ENCODE results near the gene PATL2. TPM values are rescaled to one million over a fixed set of nuclear protein-coding genes. Genes with fewer than 3 reads are reported as not detected.
A peak's percentile ranks its signal among the peaks of the same experiment; 100 is the strongest.

Gene PATL2
- total and polyA plus RNA-seq, 2 donors (not counting 1 experiment from before 2014, with no cell fraction given): 58.9 to 89.4 TPM

- Histone ChIP-seq H3K27ac (ENCODE audit: low read length in 2 of 2) (no peak overlapping the region), H3K9ac (ENCODE audit: low read length) (no peak overlapping the region), H3K4me2 (replicated peaks; ENCODE audit: low read depth, low read length, poor library complexity, severe bottlenecking) (no peak overlapping the region), H3K79me2 (ENCODE audit: control insufficient read depth, insufficient read depth, low read length) (no peaks in the 10 kb centered on the region), H4K20me1 (ENCODE audit: control insufficient read depth, insufficient read depth, low read length, poor library complexity, severe bottlenecking) (no peaks in the 10 kb centered on the region), H3K4me3 (ENCODE audit: control extremely low read depth in 1 of 5, extremely low read depth in 1 of 5, insufficient read depth in 1 of 5, low read depth in 2 of 5, low read length in 4 of 5) (no peak overlapping the region), H3K9me3 (ENCODE audit: control extremely low read depth in 1 of 3, control insufficient read depth in 2 of 3, insufficient read depth in 1 of 3, low read length in 2 of 3) (peaks cover 0 to 8% (median 0%) of the 10 kb centered on the region in 3 donors), H3K36me3 (replicated peaks in 1 of 2; ENCODE audit: control extremely low read depth in 1 of 2, control insufficient read depth in 1 of 2, extremely low read depth in 1 of 2, insufficient read depth in 2 of 2, low read length in 1 of 2) (peaks cover 6 to 73% of the 10 kb centered on the region in 2 experiments), H3K27me3 (replicated peaks in 1 of 4; ENCODE audit: control extremely low read depth in 1 of 4, control insufficient read depth in 3 of 4, insufficient read depth in 4 of 4, low read length in 3 of 4) (no peaks in the 10 kb centered on the region), H3K4me1 (ENCODE audit: control insufficient read depth in 2 of 2, insufficient read depth in 2 of 2, low read length in 2 of 2) (no peaks in the 10 kb centered on the region), H2AFZ (ENCODE audit: insufficient read depth, low read depth, low read length, poor library complexity, severe bottlenecking) (no peak overlapping the region)
- ChIA-PET POLR2A (interaction anchor here (0.5 kb wide), 1 partner anchor 25 kb away, joined by 6 read pairs; no protein-coding TSS in a partner anchor), CTCF (interaction anchor here (1.2 kb wide), 1 partner anchor 115 kb away, joined by 3 read pairs; no protein-coding TSS in a partner anchor)
- no peak overlapping the region for H3K4me3 Mint-ChIP-seq
- H3K9me3 Mint-ChIP-seq (ENCODE audit: insufficient read depth): no peaks in the 10 kb centered on the region
- ATAC-seq (ENCODE audit: low read depth) (no peak), DNase-seq (no peak)
- intact Hi-C loops (cut with micrococcal nuclease): no loop called here
- H3K4me1 Mint-ChIP-seq: peaks cover 4% of the 10 kb centered on the region
- H3K27ac Mint-ChIP-seq: peak overlapping the region; percentile 17
- TF ChIP-seq EZH2 (IDR thresholded peaks at IDR 0.05; ENCODE audit: borderline replicate concordance, insufficient read depth, low read depth, low read length, poor library complexity, severe bottlenecking): no peak
- TF ChIP-seq CTCF (IDR thresholded peaks at IDR 0.05): no peak
- H3K27me3 Mint-ChIP-seq: no peaks in the 10 kb centered on the region
These were observed 87.9 kb downstream of the PATL2 start for GRCh38 chr15:44623178-44623577.

GRCh38 chr15:44620081-44620480, 91.0 kb downstream of the PATL2 start:
- no peak overlapping the region for H3K9ac ChIP-seq (ENCODE audit: low read length)
- H3K27me3 ChIP-seq (replicated peaks in 1 of 4; ENCODE audit: control extremely low read depth in 1 of 4, control insufficient read depth in 3 of 4, insufficient read depth in 4 of 4, low read length in 3 of 4): no peaks in the 10 kb centered on the region
- H3K79me2 ChIP-seq (ENCODE audit: control insufficient read depth, insufficient read depth, low read length): peaks cover 17% of the 10 kb centered on the region
- H3K9me3 ChIP-seq (ENCODE audit: control extremely low read depth in 1 of 3, control insufficient read depth in 2 of 3, insufficient read depth in 1 of 3, low read length in 2 of 3): peaks cover 0 to under 1% (median 0%) of the 10 kb centered on the region in 3 donors
- Mint-ChIP-seq H3K27ac (no peak overlapping the region), H3K4me1 (peaks cover under 1% of the 10 kb centered on the region), H3K4me3 (no peak overlapping the region), H3K9me3 (ENCODE audit: insufficient read depth) (no peaks in the 10 kb centered on the region), H3K27me3 (no peaks in the 10 kb centered on the region)
- no peaks in the 10 kb centered on the region for H4K20me1 ChIP-seq (ENCODE audit: control insufficient read depth, insufficient read depth, low read length, poor library complexity, severe bottlenecking)
- ChIA-PET CTCF (interaction anchor here (1.9 kb wide), 1 partner anchor 42 kb away, joined by 8 read pairs; no protein-coding TSS in a partner anchor), POLR2A (no interaction called here)
- no peaks in the 10 kb centered on the region for H3K4me1 ChIP-seq (ENCODE audit: control insufficient read depth in 2 of 2, insufficient read depth in 2 of 2, low read length in 2 of 2)
- WGBS (ENCODE audit: insufficient coverage): no CpG with 5 or more reads among the region's 1 CpG
- intact Hi-C loops (cut with micrococcal nuclease): no loop called here
- no peak overlapping the region for H3K4me2 ChIP-seq (replicated peaks; ENCODE audit: low read depth, low read length, poor library complexity, severe bottlenecking)
- ATAC-seq (ENCODE audit: low read depth) (no peak), DNase-seq (no peak)
- TF ChIP-seq EZH2 (IDR thresholded peaks at IDR 0.05; ENCODE audit: borderline replicate concordance, insufficient read depth, low read depth, low read length, poor library complexity, severe bottlenecking): no peak
- no peak for TF ChIP-seq CTCF (IDR thresholded peaks at IDR 0.05)
- H2AFZ ChIP-seq (ENCODE audit: insufficient read depth, low read depth, low read length, poor library complexity, severe bottlenecking): no peak overlapping the region
- no peak overlapping the region for H3K4me3 ChIP-seq (ENCODE audit: control extremely low read depth in 1 of 5, extremely low read depth in 1 of 5, insufficient read depth in 1 of 5, low read depth in 2 of 5, low read length in 4 of 5)
- no peak overlapping the region for H3K27ac ChIP-seq (ENCODE audit: low read length in 2 of 2)
- peaks cover 6 to 67% of the 10 kb centered on the region in 2 experiments for H3K36me3 ChIP-seq (replicated peaks in 1 of 2; ENCODE audit: control extremely low read depth in 1 of 2, control insufficient read depth in 1 of 2, extremely low read depth in 1 of 2, insufficient read depth in 2 of 2, low read length in 1 of 2)

All from B cell (primary cell).